Stimulated activated CD4-positive, alpha-beta T cell treated with anti-CD3 and anti-CD28 coated beads, Interleukin-4, amount 100 ng/mL, for 48 hours (primary cell): Measurements from ENCODE around the gene MAP3K5.

Experiments
- DNase-seq, 2 donors: peaks; one replicate each; pipeline ENCODE4 v3.0.0-alpha.2; 2020; ENCODE audit warnings: low read depth in 2 of 2

Gene MAP3K5

DNA sequence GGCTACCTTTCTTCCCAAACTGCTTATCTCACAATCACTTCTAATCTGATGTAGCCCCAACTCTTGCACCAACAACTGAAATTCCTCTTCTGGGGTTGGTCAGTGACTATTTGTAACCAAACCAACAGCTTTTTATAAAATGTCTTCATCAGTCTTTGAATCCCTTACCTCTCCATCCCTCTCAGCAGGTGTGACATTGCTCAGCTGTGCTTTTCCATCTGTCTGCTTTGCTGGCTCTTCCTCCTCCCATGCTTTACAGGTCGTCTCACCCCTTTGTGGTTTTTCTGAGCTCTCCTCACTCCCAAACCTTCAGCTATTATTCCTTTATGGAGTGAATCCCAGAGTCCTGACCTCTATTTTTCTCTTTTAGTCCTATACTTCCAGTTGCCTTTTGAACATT, 248.0 kb downstream of the MAP3K5 start:
- no peak for DNase-seq

DNA sequence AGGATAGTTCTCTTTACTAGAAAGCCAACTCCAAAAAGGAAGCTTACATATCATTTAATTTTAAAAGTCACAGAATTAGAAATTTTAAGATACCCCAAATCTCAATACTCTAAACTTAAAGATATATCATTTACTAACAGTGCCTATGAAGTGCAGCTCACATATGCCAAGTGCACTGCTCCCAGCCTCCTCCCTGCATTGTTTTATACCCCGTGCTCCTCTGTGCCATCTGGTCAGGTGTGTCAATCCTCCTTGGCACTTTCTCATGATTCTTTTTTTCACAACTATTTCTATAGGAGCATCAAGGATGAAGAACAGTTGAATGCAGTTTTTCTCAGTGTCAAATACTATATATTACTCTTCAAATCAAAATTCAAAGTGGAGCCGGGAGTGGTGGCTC, 250.9 kb downstream of the MAP3K5 start:
- DNase-seq: no peak

GRCh38 chr6:136539967-136540652, 252.2 kb downstream of the MAP3K5 start:
- DNase-seq: no peak

GRCh38 chr6:136538836-136539235, 253.4 kb downstream of the MAP3K5 start:
- DNase-seq: no peak

DNA sequence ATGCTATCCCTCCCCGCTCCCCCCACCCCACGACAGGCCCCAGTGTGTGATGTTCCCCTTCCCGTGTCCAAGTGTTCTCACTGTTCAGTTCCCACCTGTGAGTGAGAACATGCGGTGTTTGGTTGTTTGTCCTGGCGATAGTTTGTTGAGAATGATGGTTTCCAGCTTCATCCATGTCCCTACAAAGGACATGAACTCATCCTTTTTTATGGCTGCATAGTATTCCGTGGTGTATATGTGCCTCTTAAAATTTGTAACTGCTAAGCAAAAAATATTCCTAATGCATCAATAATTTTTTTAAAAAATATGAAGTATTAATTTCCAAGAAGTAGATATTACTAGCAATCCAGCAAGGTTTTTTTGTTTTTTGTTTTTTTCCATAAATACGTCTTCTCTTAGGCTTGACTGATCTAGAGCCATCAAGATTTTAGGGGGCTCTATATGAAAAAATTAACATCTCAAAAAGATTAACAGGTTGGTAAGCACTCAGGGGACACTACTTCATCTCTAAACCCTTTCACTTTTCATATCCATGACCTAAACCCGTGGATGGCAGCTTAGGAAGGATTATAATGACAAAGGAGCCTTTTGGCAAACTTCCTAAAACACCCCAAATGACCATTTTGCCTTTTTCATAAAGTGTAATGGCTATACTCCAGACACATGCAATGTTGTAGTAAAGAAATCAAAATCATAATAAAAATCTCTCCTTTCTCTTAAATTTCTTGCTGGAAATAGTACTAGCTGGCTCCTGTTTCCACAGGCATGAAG, 256.2 kb downstream of the MAP3K5 start:
- DNase-seq: no peak

GRCh38 chr6:136535017-136535765, 257.1 kb downstream of the MAP3K5 start:
- no peak for DNase-seq

DNA sequence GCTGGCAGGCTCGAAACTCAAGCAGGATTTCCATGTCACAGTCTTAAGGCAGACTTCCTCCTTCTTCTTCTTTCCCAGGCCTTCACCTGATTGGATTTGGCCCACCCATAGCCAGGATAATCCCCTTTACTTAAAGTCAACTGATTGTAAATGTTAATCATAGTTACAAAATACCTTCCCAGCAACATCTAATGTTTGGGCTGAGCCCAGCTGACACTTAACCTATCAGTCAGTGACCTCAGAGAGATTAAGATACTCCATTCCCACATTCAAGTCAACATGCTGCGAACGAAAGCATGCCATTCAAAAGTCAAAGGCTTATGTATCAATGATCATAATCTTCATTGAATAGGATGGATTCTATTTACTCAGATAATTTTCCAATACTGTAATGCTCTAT, 258.0 kb downstream of the MAP3K5 start:
- no peak for DNase-seq

DNA sequence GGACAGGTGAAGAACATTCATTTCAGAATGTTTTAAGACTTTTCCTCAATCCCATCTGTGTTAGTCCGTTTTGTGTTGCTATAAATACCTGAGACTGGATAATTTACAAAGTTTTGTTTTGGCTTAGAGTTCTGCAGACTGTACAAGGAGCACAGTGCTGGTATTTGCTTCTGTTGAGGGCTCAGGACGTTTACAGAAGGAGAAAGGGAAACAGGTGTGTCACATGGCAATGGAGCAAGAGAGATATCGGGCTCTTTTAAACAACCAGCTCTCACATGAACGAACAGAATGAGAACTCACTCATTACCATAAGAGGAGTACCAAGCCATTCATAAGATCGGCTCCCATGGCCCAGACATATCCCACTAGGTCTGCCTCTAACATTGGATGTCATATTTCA, 258.8 kb downstream of the MAP3K5 start:
- no peak for DNase-seq

DNA sequence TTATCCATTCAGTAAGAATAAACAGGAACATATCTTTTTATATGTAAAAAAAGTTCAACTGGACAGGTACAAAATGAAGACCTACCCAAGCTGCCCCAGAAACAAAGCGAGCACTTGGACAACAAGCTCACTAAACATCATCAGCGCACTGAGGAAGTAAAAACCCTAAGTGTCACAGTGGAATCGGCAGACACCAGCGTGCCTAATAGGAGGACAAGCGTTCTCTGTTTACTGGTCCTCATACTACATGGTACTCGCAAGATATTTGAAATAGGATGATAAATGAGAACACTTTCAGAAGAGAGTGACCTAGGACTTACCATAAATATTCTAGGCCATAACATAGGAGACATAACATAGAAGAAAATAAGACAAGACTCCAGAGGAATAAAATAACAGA, 260.2 kb downstream of the MAP3K5 start:
- no peak for DNase-seq

DNA sequence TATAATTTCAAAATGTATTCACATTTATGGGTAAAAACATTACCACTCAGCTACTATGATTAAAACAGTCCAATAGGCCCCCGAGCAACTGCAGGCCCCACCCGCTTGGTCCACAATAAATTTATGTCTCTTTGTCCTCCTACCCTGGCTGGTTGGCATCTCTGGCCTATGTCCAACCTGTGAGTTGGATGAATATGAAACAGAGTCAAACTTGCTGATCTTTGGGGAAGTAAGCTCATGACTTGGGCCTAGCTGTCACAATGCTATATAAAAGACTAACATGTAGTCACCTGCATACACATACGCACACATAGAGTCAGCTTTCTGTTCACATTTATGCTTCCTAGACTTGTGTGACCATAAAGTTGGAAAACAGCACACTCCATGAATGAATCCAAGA, 262.6 kb downstream of the MAP3K5 start:
- DNase-seq: no peak

DNA sequence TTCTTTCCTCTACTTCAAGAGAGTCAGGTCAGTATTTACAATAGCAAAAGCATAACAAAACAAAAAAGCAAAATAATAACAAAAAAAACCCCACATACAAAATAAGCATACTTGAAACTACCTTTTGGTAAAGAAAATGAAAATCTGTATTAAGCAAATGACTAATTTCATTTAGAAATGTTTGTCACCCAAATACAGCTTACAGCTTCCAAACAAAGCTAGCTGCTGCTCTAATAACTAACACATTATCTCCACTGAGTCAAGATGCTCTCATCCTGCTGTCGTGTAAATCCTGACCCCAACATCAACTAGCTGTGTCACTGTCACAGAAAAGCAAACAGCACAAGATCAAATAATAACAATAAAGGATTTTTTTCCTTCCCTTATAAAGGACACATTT, 263.8 kb downstream of the MAP3K5 start:
- no peak for DNase-seq

- DNase-seq: no peak
Observed at GRCh38 chr6:136527831-136528230, 264.4 kb downstream of the MAP3K5 start.

DNA sequence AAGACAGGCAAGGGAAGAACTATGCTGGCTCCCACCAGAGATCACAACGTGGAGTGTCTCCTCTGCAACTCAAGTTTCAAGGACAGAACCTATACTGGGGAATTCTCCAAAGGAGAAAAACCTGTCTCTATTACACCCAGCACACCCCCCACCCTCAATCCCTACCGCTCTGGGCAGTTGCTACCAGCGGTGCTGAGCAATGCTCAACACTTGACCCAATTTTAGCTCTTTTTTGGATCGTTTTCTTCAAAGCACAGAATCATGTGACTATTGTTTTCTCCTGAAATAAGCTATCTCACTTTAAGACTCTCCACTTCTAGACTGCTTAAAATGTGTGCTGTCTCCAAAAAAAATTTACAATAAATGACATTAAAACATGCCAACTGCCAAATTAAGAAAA, 265.3 kb downstream of the MAP3K5 start:
- DNase-seq: no peak

- DNase-seq: no peak
Observed at GRCh38 chr6:136526196-136526930, 265.9 kb downstream of the MAP3K5 start.

GRCh38 chr6:136525586-136526195, 266.6 kb downstream of the MAP3K5 start:
- DNase-seq: no peak

DNA sequence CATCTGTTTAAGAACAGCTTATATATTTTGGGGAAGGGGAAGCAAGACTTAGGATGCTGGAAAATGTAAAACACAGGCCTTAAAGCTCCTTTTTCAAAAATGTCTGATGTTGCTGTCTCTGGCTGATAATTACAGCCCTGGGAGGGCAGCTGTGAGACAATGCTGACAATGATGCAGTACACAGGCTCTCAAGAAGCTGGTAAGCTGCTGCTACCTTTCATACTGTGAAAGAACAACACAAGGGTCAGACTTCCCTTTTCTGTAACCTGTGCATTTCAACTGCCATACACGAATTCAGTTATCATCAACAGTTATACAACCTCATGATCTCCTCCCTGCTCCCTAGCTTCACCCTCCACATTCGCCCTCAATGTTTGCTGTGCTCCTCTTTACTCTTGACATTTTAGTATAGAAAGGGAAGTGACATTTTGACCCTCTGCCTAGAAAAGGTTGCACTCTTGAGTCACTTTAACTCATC, 267.3 kb downstream of the MAP3K5 start:
- no peak for DNase-seq

GRCh38 chr6:136524339-136524935, 267.8 kb downstream of the MAP3K5 start:
- no peak for DNase-seq

GRCh38 chr6:136523196-136523595, 269.1 kb downstream of the MAP3K5 start:
- DNase-seq: no peak

DNA sequence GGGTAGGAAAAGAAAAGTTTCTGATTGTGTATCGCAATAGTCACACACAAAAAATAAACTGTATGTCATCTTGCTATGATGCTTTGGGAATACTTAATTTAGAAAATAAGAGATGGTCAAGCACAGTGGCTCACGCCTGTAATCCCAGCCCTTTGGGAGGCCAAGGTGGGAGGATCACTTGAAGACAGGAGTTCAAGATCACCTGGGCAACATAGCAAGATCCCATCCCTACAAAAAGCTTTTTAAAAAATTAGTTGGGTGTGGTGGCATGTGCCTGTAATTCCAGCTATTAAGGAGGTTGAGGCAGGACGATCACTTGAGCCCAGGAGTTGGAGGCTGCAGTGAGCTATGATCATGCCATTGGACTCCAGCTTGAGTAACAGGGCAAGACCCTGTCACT, 269.6 kb downstream of the MAP3K5 start:
- no peak for DNase-seq

DNA sequence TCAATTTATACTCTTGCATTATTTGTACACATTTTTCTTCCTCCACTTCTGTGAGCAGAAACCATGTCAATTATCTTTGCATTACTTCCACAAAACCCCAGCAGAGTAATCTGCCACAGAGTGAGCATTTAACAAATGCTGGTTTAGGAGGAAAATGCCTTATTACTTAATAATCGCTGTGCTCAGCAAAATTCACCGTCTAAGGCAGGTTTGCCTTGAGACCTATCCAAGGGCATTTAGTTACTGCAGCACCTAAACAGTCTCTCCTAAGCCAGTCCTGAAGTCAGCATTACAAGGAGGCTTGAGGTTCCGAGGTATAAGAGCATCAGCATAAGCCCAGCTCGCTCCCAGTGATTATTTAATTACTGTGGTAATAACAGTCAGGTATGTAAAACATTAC, 270.4 kb downstream of the MAP3K5 start:
- DNase-seq: no peak

GRCh38 chr6:136521427-136521826, 270.9 kb downstream of the MAP3K5 start:
- no peak for DNase-seq
